GM15510 (cell line): ENCODE results near the gene ARSG.

Experiments
- POLR2A ChIP-seq: IDR thresholded peaks from 3 replicates; pipeline ENCODE4 v1.6.1; 2011; ENCODE audit warnings: borderline replicate concordance; ENCODE audit not compliant: insufficient read length; ENCODE audit errors: extremely low read depth

ARSG gene

GRCh38 chr17:68394608-68395331 is 103.5 kb downstream of the ARSG start:
- TF ChIP-seq POLR2A = no peak

- TF ChIP-seq POLR2A = no peak
Measured at GRCh38 chr17:68396226-68397107, 105.2 kb downstream of the ARSG start.

- no peak for TF ChIP-seq POLR2A
Measured at GRCh38 chr17:68397108-68397536, 105.8 kb downstream of the ARSG start.

DNA sequence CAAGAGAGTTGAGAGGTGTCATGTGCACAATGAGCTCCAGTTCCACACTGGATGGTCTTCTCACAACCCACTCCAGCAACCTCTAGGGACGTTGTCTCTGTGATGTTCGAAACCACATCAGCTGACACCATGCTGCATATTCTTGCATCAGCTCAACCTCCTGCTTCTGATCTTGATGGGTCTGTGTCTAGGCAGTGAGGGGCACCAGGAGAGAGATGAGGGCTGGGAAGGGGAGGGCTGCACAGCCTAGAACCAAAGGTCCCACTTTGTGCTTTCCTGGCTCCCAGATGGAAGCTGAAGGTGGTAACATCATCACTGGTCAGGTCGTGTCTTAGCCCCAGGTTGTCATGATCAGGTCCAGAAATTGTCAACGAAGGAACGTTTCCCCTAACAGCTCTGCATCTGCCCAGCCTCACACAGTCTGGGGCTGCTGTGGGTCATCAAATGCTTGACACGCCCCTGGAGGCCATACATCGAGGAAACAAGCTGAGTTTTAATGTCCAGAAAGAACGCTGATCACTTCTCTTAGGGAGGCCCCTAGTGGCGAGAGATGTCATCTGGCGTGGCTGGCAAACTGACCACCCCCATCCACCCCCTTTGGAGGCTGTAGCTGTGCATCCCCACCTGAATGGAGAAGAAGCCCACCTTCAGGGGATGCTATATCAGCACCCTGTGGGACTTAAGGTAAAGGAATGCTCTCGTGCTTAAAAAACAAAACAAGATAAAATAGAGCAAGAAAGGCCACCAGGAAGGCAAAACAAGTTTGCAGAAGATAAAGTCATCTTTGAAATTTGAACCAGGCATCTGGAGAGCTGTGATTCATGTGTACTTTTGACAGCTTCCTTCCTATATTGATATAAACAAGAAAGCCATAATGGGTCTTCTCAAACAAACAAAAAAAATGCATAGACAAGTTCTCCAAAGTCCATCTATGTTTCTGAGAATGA is 107.7 kb downstream of the ARSG start:
- no peak for TF ChIP-seq POLR2A

DNA sequence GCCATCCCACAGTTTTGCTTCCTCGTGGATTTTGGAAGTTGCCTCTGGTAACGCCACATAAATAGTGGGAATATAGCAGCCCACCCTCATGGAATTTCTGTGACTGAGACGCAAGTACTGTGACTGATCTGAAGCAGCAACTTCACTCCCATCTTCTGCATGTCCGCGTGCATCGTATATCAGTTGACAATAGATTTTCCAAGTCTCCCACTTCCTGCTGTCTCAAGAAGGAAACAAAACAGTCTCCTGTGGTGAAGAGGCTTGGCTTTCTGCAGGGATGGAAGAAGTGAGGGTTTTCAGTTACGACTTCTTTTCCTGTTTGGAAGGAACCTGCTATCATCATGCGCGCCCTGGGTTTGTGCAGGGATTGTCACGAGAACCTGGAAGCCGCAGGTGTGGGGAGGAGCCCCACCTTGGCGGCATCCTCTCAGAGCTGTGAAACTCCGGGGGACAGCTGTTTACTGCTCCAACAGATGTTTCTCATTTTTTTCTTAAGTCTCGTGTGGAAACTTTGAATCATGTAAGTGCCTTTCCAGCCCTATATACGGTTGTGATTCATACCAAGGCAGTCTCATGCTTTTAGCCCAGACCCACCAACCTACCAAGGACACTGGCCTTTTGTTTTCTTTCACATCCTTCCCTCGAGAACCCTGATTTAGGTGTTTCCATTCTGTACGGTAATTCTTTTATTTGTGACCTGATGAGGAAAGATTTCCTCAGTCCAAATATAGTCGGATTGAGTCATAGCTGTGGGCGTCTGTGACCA is 108.5 kb downstream of the ARSG start:
- no peak for TF ChIP-seq POLR2A

DNA sequence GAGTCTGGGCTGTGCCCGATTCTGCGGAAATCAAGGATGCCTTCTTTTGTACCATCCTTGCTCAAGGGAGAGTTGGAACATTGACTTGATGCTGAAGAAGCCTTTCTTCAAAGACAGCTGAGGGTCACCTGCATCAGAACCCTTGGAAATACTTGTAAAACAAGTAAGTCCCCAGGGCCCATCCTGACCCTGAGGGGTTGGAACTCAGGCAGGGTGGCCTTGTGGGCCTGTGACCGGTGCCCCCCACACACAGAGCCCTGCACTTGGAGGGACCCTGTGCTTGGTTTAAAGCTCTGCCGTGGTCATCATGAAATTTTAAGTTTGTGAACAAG is 109.1 kb downstream of the ARSG start:
- no peak for TF ChIP-seq POLR2A

- TF ChIP-seq POLR2A = no peak
Measured at GRCh38 chr17:68401288-68401687, 110.0 kb downstream of the ARSG start.

- no peak for TF ChIP-seq POLR2A
Measured at GRCh38 chr17:68403122-68403521, 111.8 kb downstream of the ARSG start.

DNA sequence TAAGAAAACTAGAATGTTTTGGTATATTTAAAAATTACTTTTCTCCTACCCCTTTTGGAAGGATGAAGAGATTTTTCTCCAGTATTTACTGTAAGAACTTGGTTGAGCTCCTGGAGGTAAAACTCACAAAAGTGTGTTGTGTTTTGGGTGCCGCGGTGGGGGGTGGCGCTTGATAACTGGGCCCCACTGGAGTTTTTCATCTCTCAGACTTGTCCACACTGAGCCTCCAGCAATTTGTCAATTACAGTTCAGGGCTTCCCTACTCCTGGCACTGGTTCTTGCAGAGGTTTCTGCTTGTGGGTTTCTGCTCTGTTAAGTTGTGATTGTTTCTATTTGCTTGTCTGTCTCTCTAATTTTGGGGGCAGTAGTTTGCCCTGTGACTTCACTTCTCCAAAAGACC is 126.0 kb downstream of the ARSG start:
- no peak for TF ChIP-seq POLR2A

GRCh38 chr17:68418876-68419275 is 127.6 kb downstream of the ARSG start:
- TF ChIP-seq POLR2A = no peak

GRCh38 chr17:68420065-68420464 is 128.8 kb downstream of the ARSG start:
- TF ChIP-seq POLR2A = no peak

DNA sequence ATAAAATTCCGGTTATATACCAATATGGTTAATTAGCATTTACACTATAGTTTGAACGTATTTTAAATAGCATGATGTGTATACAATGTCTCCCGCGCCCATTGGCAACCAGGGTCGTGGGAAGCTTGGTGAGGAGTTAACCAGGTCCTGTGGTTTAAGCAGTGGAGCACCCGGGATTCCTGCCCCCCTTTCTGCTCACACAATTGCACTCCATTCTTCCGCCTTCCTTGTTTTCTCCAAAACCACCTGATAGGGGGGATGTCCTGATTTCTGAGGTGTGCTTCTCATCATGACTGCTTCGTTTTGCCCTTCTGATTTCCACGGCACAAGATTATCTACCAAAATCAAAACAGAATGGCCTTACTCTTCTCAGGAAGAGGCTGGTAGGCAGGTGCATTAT is 130.2 kb downstream of the ARSG start:
- TF ChIP-seq POLR2A = no peak

GRCh38 chr17:68422821-68423220 is 131.5 kb downstream of the ARSG start:
- TF ChIP-seq POLR2A = no peak

- TF ChIP-seq POLR2A = no peak
Measured at GRCh38 chr17:68423251-68423650, 132.0 kb downstream of the ARSG start.

DNA sequence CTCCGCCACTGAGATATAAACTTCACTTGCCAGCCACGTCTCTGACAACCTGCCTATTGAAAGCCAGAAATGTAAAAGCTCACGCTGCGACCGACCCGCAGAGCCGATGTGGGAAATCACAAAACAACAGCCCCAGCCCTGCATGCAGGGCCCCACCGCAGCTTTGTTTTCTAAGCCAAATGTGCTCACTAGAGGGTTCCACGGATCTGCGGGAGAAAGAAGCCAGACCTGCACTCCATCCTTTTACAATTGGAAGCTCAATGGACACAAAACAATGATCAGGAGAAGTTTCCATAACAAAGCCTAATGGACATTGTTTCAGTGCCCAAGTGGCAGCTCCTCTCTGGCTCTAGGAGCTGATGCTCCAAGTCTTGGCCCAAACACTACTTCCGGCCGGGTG is 132.9 kb downstream of the ARSG start:
- no peak for TF ChIP-seq POLR2A

DNA sequence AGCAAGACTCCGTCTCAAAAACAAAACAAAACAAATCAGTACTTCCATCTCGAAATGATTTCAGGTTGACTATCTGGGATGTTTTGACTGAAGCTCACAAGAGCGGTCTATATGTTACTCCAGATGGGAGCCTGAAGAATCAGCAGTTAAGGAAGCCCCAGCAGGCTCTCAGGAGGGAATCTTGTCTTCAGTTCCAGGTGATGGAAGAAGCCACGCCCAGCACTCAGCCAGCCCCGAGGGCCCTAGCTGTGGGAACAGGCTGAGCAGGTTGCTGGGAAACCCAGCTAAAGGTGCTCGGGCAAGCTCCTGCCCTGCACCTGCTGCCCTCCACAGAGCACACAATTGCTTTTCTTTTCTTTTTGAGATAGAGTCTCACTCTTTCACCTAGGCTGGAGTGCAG is 133.6 kb downstream of the ARSG start:
- no peak for TF ChIP-seq POLR2A
